HCT116 (cell line): Measurements from ENCODE around the gene CYP46A1. TPM values are rescaled to one million over a fixed set of nuclear protein-coding genes. Genes with fewer than 3 reads are reported as not detected.

Source experiments
- ATAC-seq: fragments of 200-7000 bp; cut with Tn5 transposase; 2 replicates; pipeline ENCODE4 v1.9.1; 2020; ENCODE audit warnings: mild to moderate bottlenecking, moderate library complexity
- BruUV-seq: library from RNA; stranded (reverse); fragments of 400-500 nt; replicated peaks from 2 replicates; lab custom pipeline; 2021; lab: Mats Ljungman, UMichigan
- CTCF ChIA-PET: fragments of 300-600 bp; sonication (Branson Sonifier 250); formaldehyde crosslinking; loops from one replicate; lab custom pipeline; 2021; ENCODE audit warnings: antibody characterized with exemption; lab: Charles Lee
- POLR2A ChIA-PET: fragments of 300-600, 350-600 bp; sonication (Branson Sonifier 250); formaldehyde crosslinking; loops from one replicate; lab custom pipeline; 2021; ENCODE audit warnings: antibody characterized with exemption; lab: Charles Lee
- RAD21 ChIA-PET, 2 experiments: fragments of 300-600 bp; sonication (Branson Sonifier 250); formaldehyde crosslinking; loops; one replicate each; lab custom pipeline; 2023; ENCODE audit warnings: low total read pairs in 2 of 2; ENCODE audit not compliant: uncharacterized antibody in 2 of 2, unreplicated experiment in 2 of 2, low non-redundant PET in 1 of 2; lab: Charles Lee
- DNase-seq: peaks from one replicate; pipeline ENCODE4 v3.0.0-alpha.2; 2010; ENCODE audit warnings: low read depth, low spot score
- H2AFZ ChIP-seq: fragments of 200-600 bp; shearing (Covaris generic), sonication (generic); 2 replicates; pipeline ENCODE4 v1.6.1; 2017; ENCODE audit warnings: low read depth, mixed run types, mixed read lengths, antibody characterized with exemption, low read length; ENCODE audit not compliant: poor library complexity, severe bottlenecking
- H3K27ac ChIP-seq: 2 replicates; pipeline ENCODE4 v1.5.1; 2012; ENCODE audit warnings: low read depth, low read length
- H3K27me3 ChIP-seq: fragments of 200-600 bp; sonication (generic); 2 replicates; pipeline ENCODE4 v1.6.1; 2016; ENCODE audit warnings: mixed run types, low read length, mixed read lengths; ENCODE audit not compliant: insufficient read depth
- H3K36me3 ChIP-seq, 2 experiments: fragments of 200-500 bp in 1 of 2; fragments of 200-600 bp in 1 of 2; sonication (Bioruptor generic) in 1 of 2; sonication (generic) in 1 of 2; 2 replicates each; pipeline versions ENCODE4 v1.5.1 to v1.6.1; 2014 to 2016; ENCODE audit warnings: low read length in 2 of 2, inconsistent platforms in 1 of 2, mixed read lengths in 1 of 2, mixed run types in 1 of 2; ENCODE audit not compliant: insufficient read depth in 2 of 2, control insufficient read depth in 1 of 2
- H3K4me1 ChIP-seq, 2 experiments: fragments of 200-600 bp in 1 of 2; sonication (generic) in 1 of 2; 2 replicates each; pipeline versions ENCODE4 v1.5.1 to v1.6.1; 2012 to 2017; ENCODE audit warnings: low read length in 2 of 2, inconsistent platforms in 1 of 2, mild to moderate bottlenecking in 1 of 2, mixed read lengths in 1 of 2, mixed run types in 1 of 2, moderate library complexity in 1 of 2; ENCODE audit not compliant: insufficient read depth in 2 of 2, control insufficient read depth in 1 of 2
- H3K4me2 ChIP-seq: fragments of 200-600 bp; sonication (generic); 2 replicates; pipeline ENCODE4 v1.6.1; 2017; ENCODE audit warnings: mixed run types, low read length, mixed read lengths
- H3K4me3 ChIP-seq, 2 experiments: fragments of 200-600 bp in 1 of 2; sonication (generic) in 1 of 2; replicated peaks in 1 of 2; 2 replicates each; pipeline ENCODE4 v1.5.1; 2011 to 2016; ENCODE audit warnings: low read length in 2 of 2, control low read depth in 1 of 2, low read depth in 1 of 2, mild to moderate bottlenecking in 1 of 2, mixed read lengths in 1 of 2, mixed run types in 1 of 2
- H3K79me2 ChIP-seq: fragments of 200-600 bp; sonication (generic); 2 replicates; pipeline ENCODE4 v1.6.1; 2017; ENCODE audit warnings: mild to moderate bottlenecking, mixed run types, low read length, moderate library complexity, mixed read lengths; ENCODE audit not compliant: insufficient read depth
- H3K9ac ChIP-seq: fragments of 200-600 bp; sonication (generic); 2 replicates; pipeline ENCODE4 v1.6.1; 2016; ENCODE audit warnings: low read length, mixed read lengths
- H3K9me2 ChIP-seq: fragments of 200-600 bp; sonication (generic), shearing (Covaris generic); 2 replicates; pipeline ENCODE4 v1.6.1; 2017; ENCODE audit warnings: mixed run types, mild to moderate bottlenecking, moderate library complexity; ENCODE audit not compliant: insufficient read depth
- H3K9me3 ChIP-seq, 2 experiments: fragments of 200-500 bp in 1 of 2; fragments of 200-600 bp in 1 of 2; sonication (Bioruptor generic) in 1 of 2; sonication (generic) in 1 of 2; 2 replicates each; pipeline ENCODE4 v1.6.1; 2014 to 2017; ENCODE audit warnings: low read length in 2 of 2, mixed read lengths in 2 of 2, inconsistent platforms in 1 of 2, low read depth in 1 of 2, mild to moderate bottlenecking in 1 of 2, mixed run types in 1 of 2, moderate library complexity in 1 of 2; ENCODE audit not compliant: control insufficient read depth in 1 of 2, insufficient read depth in 1 of 2
- H4K20me1 ChIP-seq: fragments of 200-600 bp; sonication (generic), shearing (Covaris generic); 2 replicates; pipeline ENCODE4 v1.6.1; 2017; ENCODE audit warnings: mixed run types, mild to moderate bottlenecking, moderate library complexity; ENCODE audit not compliant: insufficient read depth
- ATF3 ChIP-seq: IDR thresholded peaks from 2 replicates; pipeline ENCODE4 v1.6.1; 2012
- CBX3 ChIP-seq: IDR thresholded peaks from 2 replicates; pipeline ENCODE4 v1.6.1; 2012; ENCODE audit warnings: low read depth
- CEBPB ChIP-seq: IDR thresholded peaks from 2 replicates; pipeline ENCODE4 v1.6.1; 2012; ENCODE audit warnings: low read depth
- EGR1 ChIP-seq: IDR thresholded peaks from 2 replicates; pipeline ENCODE4 v1.6.1; 2012; ENCODE audit warnings: low read depth
- EZH2 ChIP-seq: fragments of 200-600 bp; sonication (generic); IDR thresholded peaks from 2 replicates; pipeline ENCODE4 v1.6.1; 2017; ENCODE audit warnings: antibody characterized with exemption, mixed run types
- JUND ChIP-seq: IDR thresholded peaks from 2 replicates; pipeline ENCODE4 v1.6.1; 2012
- POLR2AphosphoS5 ChIP-seq: IDR thresholded peaks from 2 replicates; pipeline ENCODE4 v1.6.1; 2011; ENCODE audit warnings: mild to moderate bottlenecking, low read depth, low read length, moderate library complexity
- REST ChIP-seq: IDR thresholded peaks from 2 replicates; pipeline ENCODE4 v1.6.1; 2012; ENCODE audit warnings: low read depth
- SIN3A ChIP-seq: IDR thresholded peaks from 2 replicates; pipeline ENCODE4 v1.6.1; 2012; ENCODE audit warnings: low read depth
- SP1 ChIP-seq: IDR thresholded peaks from 2 replicates; pipeline ENCODE4 v1.6.1; 2012; ENCODE audit warnings: low read depth
- SRF ChIP-seq: IDR thresholded peaks from 2 replicates; pipeline ENCODE4 v1.6.1; 2012; ENCODE audit warnings: low read depth
- TCF7L2 ChIP-seq: IDR thresholded peaks from 2 replicates; pipeline ENCODE4 v1.7.0; 2011; ENCODE audit warnings: borderline replicate concordance, inconsistent platforms; ENCODE audit not compliant: insufficient read depth, insufficient read length; ENCODE audit errors: extremely low read depth
- ZBTB33 ChIP-seq: IDR thresholded peaks from 2 replicates; pipeline ENCODE4 v1.6.1; 2011; ENCODE audit warnings: mild to moderate bottlenecking, low read length, moderate library complexity; ENCODE audit not compliant: insufficient replicate concordance; ENCODE audit errors: extremely low read depth
- ZNF274 ChIP-seq: fragments of 200-500 bp; sonication (Bioruptor generic); IDR thresholded peaks from 2 replicates; pipeline ENCODE4 v1.6.1; 2014; ENCODE audit warnings: mild to moderate bottlenecking, low read depth, low read length, inconsistent platforms
- intact Hi-C: fragments of 100-400 bp; cut with micrococcal nuclease; formaldehyde crosslinking; loops from 2 replicates; pipeline ENCODE4 v1.10.0; 2022
- total RNA-seq: library from RNA; stranded (reverse); gene quantifications from one replicate; pipeline ENCODE4 v1.2.1, GENCODE V29; 2021; ENCODE audit not compliant: unreplicated experiment

The CYP46A1 gene
- total RNA-seq, 1 experiment from 2014 or later, result 0.76 TPM

GRCh38 chr14:99713972-99714371 is 29.9 kb downstream of the CYP46A1 start:
- BruUV-seq, result no TSS peak
- Histone ChIP-seq H3K9me2 (no peaks in the 10 kb centered on the region), H3K79me2 (no peaks in the 10 kb centered on the region), H3K27me3 (no peaks in the 10 kb centered on the region; the same call in none of the 2 replicates), H2AFZ (no peak overlapping the region), H4K20me1 (no peaks in the 10 kb centered on the region), H3K4me2 (no peak overlapping the region), H3K36me3 (no peaks in the 10 kb centered on the region), H3K9ac (no peak overlapping the region), H3K27ac (no peak overlapping the region), H3K4me3 (no peak overlapping the region), H3K9me3 (no peaks in the 10 kb centered on the region), H3K4me1 (no peaks in the 10 kb centered on the region)
- POLR2A ChIA-PET, result no interaction called here
- intact Hi-C loops, result no loop called here
- CTCF ChIA-PET, result interaction anchor here (0.7 kb wide), 1 partner anchor 125 kb away, joined by 3 read pairs; no protein-coding TSS in a partner anchor
- TF ChIP-seq SIN3A (no peak), ZNF274 (no peak), CBX3 (no peak), ZBTB33 (no peak), TCF7L2 (no peak), SRF (no peak), SP1 (no peak), EGR1 (no peak), REST (no peak), JUND (no peak), EZH2 (no peak), ATF3 (no peak), POLR2AphosphoS5 (no peak), CEBPB (no peak)
- ATAC-seq, result no peak
- RAD21 ChIA-PET, result no interaction called here
- no peak for DNase-seq
